OCI-LY3 (cell line): Measurements from ENCODE around the gene HIGD1A.

Experiments
- H2AFZ ChIP-seq: fragments of 200-600, 300-600 bp; shearing (Covaris generic); 2 replicates; pipeline ENCODE4 v1.6.0; 2014; ENCODE audit warnings: antibody characterized with exemption, low read depth, low read length
- H3K27ac ChIP-seq: fragments of 200-600, 300-600 bp; sonication (generic); 2 replicates; pipeline ENCODE4 v1.5.1; 2014; ENCODE audit warnings: mild to moderate bottlenecking, low read length, moderate library complexity, mixed read lengths
- H3K27me3 ChIP-seq: fragments of 200-600, 300-600 bp; sonication (generic); 2 replicates; pipeline ENCODE4 v1.6.1; 2014; ENCODE audit warnings: low read depth, low read length, mixed read lengths
- H3K36me3 ChIP-seq: fragments of 200-600, 300-600 bp; sonication (generic); replicated peaks from 2 replicates; pipeline ENCODE3; 2014; ENCODE audit warnings: low read depth, low read length, mixed read lengths
- H3K4me1 ChIP-seq: fragments of 300-600, 200-600 bp; sonication (generic); 2 replicates; pipeline ENCODE4 v1.6.1; 2014; ENCODE audit warnings: low read length, mixed read lengths
- H3K4me2 ChIP-seq: fragments of 200-600, 300-600 bp; sonication (generic); 2 replicates; pipeline ENCODE4 v1.6.1; 2014; ENCODE audit warnings: low read length, mixed read lengths
- H3K4me3 ChIP-seq: fragments of 300-600, 200-600 bp; sonication (generic); 2 replicates; pipeline ENCODE4 v1.5.1; 2014; ENCODE audit warnings: antibody characterized with exemption, mild to moderate bottlenecking, low read length, moderate library complexity
- H3K79me2 ChIP-seq: fragments of 300-600, 200-600 bp; shearing (Covaris generic); 2 replicates; pipeline ENCODE4 v1.6.1; 2014; ENCODE audit warnings: mild to moderate bottlenecking, low read length, mixed read lengths
- H3K9ac ChIP-seq: fragments of 300-600, 200-600 bp; shearing (Covaris generic); 2 replicates; pipeline ENCODE4 v1.6.0; 2014; ENCODE audit warnings: mild to moderate bottlenecking, low read length, moderate library complexity
- H3K9me3 ChIP-seq: fragments of 200-600, 300-600 bp; shearing (Covaris generic); 2 replicates; pipeline ENCODE4 v1.6.1; 2014; ENCODE audit warnings: low read length, mixed read lengths; ENCODE audit not compliant: insufficient read depth
- H4K20me1 ChIP-seq: fragments of 200-600, 300-600 bp; sonication (generic); 2 replicates; pipeline ENCODE4 v1.6.1; 2016; ENCODE audit warnings: low read length, mixed read lengths; ENCODE audit not compliant: insufficient read depth
- EZH2phosphoT487 ChIP-seq: fragments of 200-600 bp; shearing (Covaris generic); IDR thresholded peaks from 2 replicates; pipeline ENCODE4 v1.6.1; 2018; ENCODE audit warnings: antibody characterized with exemption, mixed run types, low read depth
- TF ChIP-seq, protein P1 (sequence below): fragments of 200-600, 300-600 bp; sonication (generic); IDR thresholded peaks from 2 replicates; pipeline ENCODE4 v1.5.1; 2014; ENCODE audit warnings: antibody characterized with exemption, low read length, low read depth

HIGD1A gene

DNA sequence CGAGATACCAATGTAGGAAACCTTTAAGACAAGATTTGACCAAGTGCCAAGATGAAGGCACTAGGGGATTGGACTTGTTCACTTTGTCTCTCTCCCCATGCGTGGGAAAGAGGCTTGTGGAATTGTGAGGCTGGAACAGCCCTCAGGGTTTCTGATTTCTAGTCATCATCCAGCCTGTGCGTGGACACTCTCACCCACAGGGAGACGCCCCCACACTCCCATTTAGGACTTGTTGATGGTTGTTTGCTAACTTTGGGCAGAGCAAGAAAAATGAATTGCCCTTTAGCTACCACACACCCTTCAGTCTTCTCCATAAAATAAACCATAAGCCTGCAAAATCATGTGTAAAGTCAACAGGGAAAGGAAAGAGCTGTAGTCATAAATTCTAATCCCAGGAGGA is 23.4 kb upstream of the HIGD1A start:
- H3K4me1 ChIP-seq = peaks cover 9% of the 10 kb centered on the region
- no peak overlapping the region for H3K4me2 ChIP-seq
- H3K4me3 ChIP-seq = no peak overlapping the region
- no peaks in the 10 kb centered on the region for H3K27me3 ChIP-seq
- no peaks in the 10 kb centered on the region for H3K9me3 ChIP-seq
- H3K36me3 ChIP-seq = no peaks in the 10 kb centered on the region
- no peak overlapping the region for H3K9ac ChIP-seq
- TF ChIP-seq, protein P1, sequence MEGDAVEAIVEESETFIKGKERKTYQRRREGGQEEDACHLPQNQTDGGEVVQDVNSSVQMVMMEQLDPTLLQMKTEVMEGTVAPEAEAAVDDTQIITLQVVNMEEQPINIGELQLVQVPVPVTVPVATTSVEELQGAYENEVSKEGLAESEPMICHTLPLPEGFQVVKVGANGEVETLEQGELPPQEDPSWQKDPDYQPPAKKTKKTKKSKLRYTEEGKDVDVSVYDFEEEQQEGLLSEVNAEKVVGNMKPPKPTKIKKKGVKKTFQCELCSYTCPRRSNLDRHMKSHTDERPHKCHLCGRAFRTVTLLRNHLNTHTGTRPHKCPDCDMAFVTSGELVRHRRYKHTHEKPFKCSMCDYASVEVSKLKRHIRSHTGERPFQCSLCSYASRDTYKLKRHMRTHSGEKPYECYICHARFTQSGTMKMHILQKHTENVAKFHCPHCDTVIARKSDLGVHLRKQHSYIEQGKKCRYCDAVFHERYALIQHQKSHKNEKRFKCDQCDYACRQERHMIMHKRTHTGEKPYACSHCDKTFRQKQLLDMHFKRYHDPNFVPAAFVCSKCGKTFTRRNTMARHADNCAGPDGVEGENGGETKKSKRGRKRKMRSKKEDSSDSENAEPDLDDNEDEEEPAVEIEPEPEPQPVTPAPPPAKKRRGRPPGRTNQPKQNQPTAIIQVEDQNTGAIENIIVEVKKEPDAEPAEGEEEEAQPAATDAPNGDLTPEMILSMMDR = no peak
- TF ChIP-seq EZH2phosphoT487 = no peak
- H3K79me2 ChIP-seq = no peaks in the 10 kb centered on the region
- H3K27ac ChIP-seq = no peak overlapping the region
- no peaks in the 10 kb centered on the region for H4K20me1 ChIP-seq
- H2AFZ ChIP-seq = no peak overlapping the region

DNA sequence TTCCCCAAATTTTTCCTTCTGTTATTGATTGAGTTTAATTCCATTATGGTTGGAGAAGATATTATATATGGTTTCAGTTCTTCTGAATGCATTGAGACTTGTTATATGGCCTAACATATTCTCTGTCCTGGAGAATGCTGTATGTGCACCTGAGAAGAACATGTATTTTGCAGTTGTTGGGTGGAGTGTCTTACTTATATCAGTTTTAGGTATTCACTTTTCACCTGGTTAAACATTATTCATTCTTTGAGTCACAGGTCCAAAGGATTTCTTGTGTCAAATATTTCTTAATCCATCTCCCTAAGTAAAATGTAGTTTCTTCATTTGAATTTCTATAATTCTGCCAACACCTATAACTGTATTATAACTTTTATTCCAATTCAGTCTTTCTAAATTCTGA is 22.7 kb upstream of the HIGD1A start:
- H4K20me1 ChIP-seq = no peaks in the 10 kb centered on the region
- H3K9me3 ChIP-seq = no peaks in the 10 kb centered on the region
- H3K36me3 ChIP-seq = no peaks in the 10 kb centered on the region
- no peak overlapping the region for H3K9ac ChIP-seq
- no peaks in the 10 kb centered on the region for H3K27me3 ChIP-seq
- H3K79me2 ChIP-seq = no peaks in the 10 kb centered on the region
- no peak overlapping the region for H3K4me3 ChIP-seq
- no peak overlapping the region for H3K4me2 ChIP-seq
- H2AFZ ChIP-seq = no peak overlapping the region
- no peak for TF ChIP-seq EZH2phosphoT487
- TF ChIP-seq, protein P1 = no peak
- peaks cover 9% of the 10 kb centered on the region for H3K4me1 ChIP-seq
- H3K27ac ChIP-seq = no peak overlapping the region

DNA sequence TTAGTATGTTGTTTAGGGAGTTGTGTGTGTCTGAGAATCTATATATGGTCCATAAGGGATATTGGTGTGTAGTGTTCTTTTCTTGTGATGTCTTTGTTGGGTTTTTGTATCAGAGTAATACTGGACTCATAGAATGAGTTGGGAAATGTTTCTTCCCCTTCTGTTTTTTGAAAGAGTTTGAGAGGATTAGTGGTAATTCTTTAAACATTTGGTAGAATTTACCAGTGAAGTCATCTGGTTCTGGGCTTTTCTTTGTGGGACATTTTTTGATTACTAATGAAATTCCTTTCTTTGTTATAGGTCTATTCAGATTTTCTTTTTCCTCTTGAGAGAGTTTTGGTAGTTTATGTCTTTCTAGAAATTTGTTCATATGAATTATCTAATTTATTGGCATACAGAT is 21.9 kb upstream of the HIGD1A start:
- Histone ChIP-seq H3K9ac (no peak overlapping the region), H3K4me2 (no peak overlapping the region), H3K4me3 (no peak overlapping the region), H3K27ac (no peak overlapping the region), H4K20me1 (no peaks in the 10 kb centered on the region), H3K4me1 (peaks cover 6% of the 10 kb centered on the region), H3K79me2 (no peaks in the 10 kb centered on the region), H3K36me3 (no peaks in the 10 kb centered on the region), H3K9me3 (no peaks in the 10 kb centered on the region), H2AFZ (no peak overlapping the region), H3K27me3 (no peaks in the 10 kb centered on the region)
- TF ChIP-seq, protein P1 = no peak
- no peak for TF ChIP-seq EZH2phosphoT487

DNA sequence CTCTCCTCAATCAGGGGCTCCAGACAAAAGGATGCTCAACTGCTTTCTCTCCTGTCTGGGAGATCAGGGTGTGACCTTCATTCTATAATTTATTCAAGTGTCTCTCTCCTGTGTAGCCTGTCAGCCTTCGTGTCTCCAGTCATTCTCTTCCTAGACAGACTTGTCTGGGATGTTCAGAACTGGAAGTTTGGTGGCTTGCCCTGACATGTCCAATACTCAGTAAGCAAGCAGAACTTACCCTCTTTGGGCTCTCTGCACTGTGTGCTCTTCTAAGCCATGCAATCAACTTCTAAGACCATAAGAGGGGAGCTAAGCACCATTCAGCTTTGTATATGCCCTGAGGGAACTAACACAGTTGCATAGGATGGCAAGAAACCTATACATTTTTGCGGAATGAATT is 19.1 kb upstream of the HIGD1A start:
- no peak overlapping the region for H2AFZ ChIP-seq
- H3K9ac ChIP-seq = no peak overlapping the region
- no peaks in the 10 kb centered on the region for H3K36me3 ChIP-seq
- H3K4me3 ChIP-seq = no peak overlapping the region
- H4K20me1 ChIP-seq = no peaks in the 10 kb centered on the region
- TF ChIP-seq, protein P1 = no peak
- TF ChIP-seq EZH2phosphoT487 = no peak
- H3K27me3 ChIP-seq = no peaks in the 10 kb centered on the region
- no peak overlapping the region for H3K4me2 ChIP-seq
- H3K4me1 ChIP-seq = no peaks in the 10 kb centered on the region
- no peak overlapping the region for H3K27ac ChIP-seq
- no peaks in the 10 kb centered on the region for H3K9me3 ChIP-seq
- H3K79me2 ChIP-seq = no peaks in the 10 kb centered on the region
